H1 (cell line): ENCODE results near the gene LINC01488. TPM values are rescaled to one million over a fixed set of nuclear protein-coding genes. Genes with fewer than 3 reads are reported as not detected.

Source experiments
- CTCF ChIA-PET: fragments of 300-600 bp; sonication (Branson Sonifier 250); formaldehyde crosslinking; loops from one replicate; lab custom pipeline; 2021; ENCODE audit not compliant: partially characterized antibody; lab: Charles Lee
- POLR2A ChIA-PET: fragments of 300-600 bp; sonication (Branson Sonifier 250); formaldehyde crosslinking; loops from one replicate; lab custom pipeline; 2021; ENCODE audit warnings: inconsistent platforms; ENCODE audit not compliant: partially characterized antibody; lab: Charles Lee
- DNase-seq, 2 experiments: peaks; one replicate each; pipeline versions ENCODE4 v3.0.0 to v3.0.0-alpha.2; 2010 to 2022; ENCODE audit warnings: low spot score in 2 of 2, low read depth in 1 of 2, mixed read lengths in 1 of 2
- FAIRE-seq: peaks from 2 replicates; lab custom pipeline; 2011; peaks lifted over from hg19 to GRCh38; lab: Jason Lieb, UNC
- H2AFZ ChIP-seq: 2 replicates; pipeline ENCODE4 v1.8.1; 2012; ENCODE audit warnings: low read length, inconsistent platforms
- H2AK5ac ChIP-seq: 2 replicates; pipeline ENCODE4 v1.6.1; 2013; ENCODE audit warnings: low read depth, low read length
- H2BK120ac ChIP-seq: replicated peaks from 2 replicates; pipeline ENCODE3; 2013; ENCODE audit warnings: low read depth, low read length, inconsistent platforms
- H2BK12ac ChIP-seq: 2 replicates; pipeline ENCODE4 v1.6.1; 2013; ENCODE audit warnings: low read depth, low read length
- H2BK15ac ChIP-seq: 2 replicates; pipeline ENCODE4 v1.6.1; 2013; ENCODE audit warnings: low read length
- H2BK20ac ChIP-seq: 2 replicates; pipeline ENCODE4 v1.6.1; 2013; ENCODE audit warnings: low read length
- H2BK5ac ChIP-seq: 2 replicates; pipeline ENCODE4 v1.6.1; 2013; ENCODE audit warnings: low read depth, low read length
- H3K14ac ChIP-seq: 2 replicates; pipeline ENCODE4 v1.6.1; 2013; ENCODE audit warnings: inconsistent platforms; ENCODE audit not compliant: insufficient read length
- H3K18ac ChIP-seq: 2 replicates; pipeline ENCODE4 v1.6.1; 2013; ENCODE audit warnings: low read length; ENCODE audit errors: extremely low read depth
- H3K23ac ChIP-seq: 2 replicates; pipeline ENCODE4 v1.6.1; 2013; ENCODE audit warnings: inconsistent platforms; ENCODE audit not compliant: insufficient read length
- H3K23me2 ChIP-seq: 2 replicates; pipeline ENCODE4 v1.6.1; 2013; ENCODE audit warnings: low read depth, low read length
- H3K27ac ChIP-seq: 2 replicates; pipeline ENCODE4 v1.6.1; 2011; ENCODE audit warnings: low read depth, low read length, inconsistent platforms
- H3K27me3 ChIP-seq, 4 experiments: replicated peaks in 1 of 4; 1 replicate in 1 of 4; 2 replicates in 3 of 4; pipeline versions ENCODE4 v1.6.1 to v1.8.1; 2011 to 2013; ENCODE audit warnings: low read length in 3 of 4, mild to moderate bottlenecking in 3 of 4, inconsistent platforms in 2 of 4, mixed read lengths in 2 of 4, moderate library complexity in 1 of 4; ENCODE audit not compliant: control insufficient read depth in 3 of 4, insufficient read depth in 3 of 4; ENCODE audit errors: extremely low read depth in 1 of 4
- H3K36me3 ChIP-seq, 4 experiments: 2 replicates each; pipeline versions ENCODE4 v1.6.1 to v1.8.1; 2011 to 2013; ENCODE audit warnings: mild to moderate bottlenecking in 4 of 4, low read length in 3 of 4, moderate library complexity in 2 of 4, control low read depth in 1 of 4, inconsistent platforms in 1 of 4; ENCODE audit not compliant: insufficient read depth in 4 of 4, control insufficient read depth in 2 of 4
- H3K4ac ChIP-seq: replicated peaks from 2 replicates; pipeline ENCODE3; 2013; ENCODE audit warnings: low read length, low read depth, mixed read lengths, inconsistent platforms; ENCODE audit not compliant: insufficient read length
- H3K4me1 ChIP-seq, 4 experiments: replicated peaks in 1 of 4; 1 replicate in 1 of 4; 2 replicates in 3 of 4; pipeline versions ENCODE4 v1.6.1 to v1.8.1; 2011 to 2013; ENCODE audit warnings: low read length in 3 of 4, inconsistent platforms in 2 of 4, mixed read lengths in 1 of 4; ENCODE audit not compliant: insufficient read depth in 4 of 4, control insufficient read depth in 3 of 4
- H3K4me2 ChIP-seq, 2 experiments: 2 replicates each; pipeline versions ENCODE4 v1.6.1 to v1.8.1; 2011 to 2013; ENCODE audit warnings: low read depth in 2 of 2, low read length in 2 of 2, control low read depth in 1 of 2, inconsistent platforms in 1 of 2, mild to moderate bottlenecking in 1 of 2; ENCODE audit not compliant: insufficient read depth in 1 of 2
- H3K4me3 ChIP-seq, 4 experiments: fragments of 200-600, 300-600 bp in 1 of 4; sonication (generic), shearing (Covaris generic), sonication (Bioruptor Twin) in 1 of 4; 2 replicates each; pipeline versions ENCODE4 v1.5.1 to v1.8.1; 2011 to 2016; ENCODE audit warnings: low read length in 4 of 4, low read depth in 3 of 4, control low read depth in 2 of 4, inconsistent platforms in 2 of 4, mild to moderate bottlenecking in 2 of 4, mixed read lengths in 1 of 4, moderate library complexity in 1 of 4; ENCODE audit not compliant: insufficient read depth in 2 of 4; ENCODE audit errors: extremely low read depth in 1 of 4
- H3K56ac ChIP-seq: replicated peaks from 2 replicates; pipeline ENCODE3; 2013; ENCODE audit warnings: low read depth, mild to moderate bottlenecking, mixed read lengths, low read length, inconsistent platforms; ENCODE audit not compliant: insufficient read length
- H3K79me1 ChIP-seq: 2 replicates; pipeline ENCODE4 v1.6.1; 2013; ENCODE audit warnings: low read depth, low read length, control low read depth
- H3K79me2 ChIP-seq, 2 experiments: 2 replicates each; pipeline versions ENCODE4 v1.6.1 to v1.8.1; 2012 to 2013; ENCODE audit warnings: low read length in 2 of 2, mild to moderate bottlenecking in 2 of 2, inconsistent platforms in 1 of 2; ENCODE audit not compliant: insufficient read depth in 2 of 2, control insufficient read depth in 1 of 2
- H3K9ac ChIP-seq, 4 experiments: replicated peaks in 1 of 4; 1 replicate in 1 of 4; 2 replicates in 3 of 4; pipeline versions ENCODE4 v1.6.1 to v1.8.1; 2011 to 2013; ENCODE audit warnings: low read depth in 3 of 4, low read length in 3 of 4, control low read depth in 2 of 4, mild to moderate bottlenecking in 2 of 4, moderate library complexity in 2 of 4, inconsistent platforms in 1 of 4; ENCODE audit errors: extremely low read depth in 1 of 4
- H3K9me3 ChIP-seq, 2 experiments: 2 replicates each; pipeline versions ENCODE4 v1.6.1 to v1.8.1; 2012 to 2013; ENCODE audit warnings: mild to moderate bottlenecking in 2 of 2, moderate library complexity in 2 of 2, control low read depth in 1 of 2, inconsistent platforms in 1 of 2, low read depth in 1 of 2, low read length in 1 of 2, mixed read lengths in 1 of 2; ENCODE audit not compliant: insufficient read depth in 2 of 2
- H4K20me1 ChIP-seq, 2 experiments: replicated peaks in 1 of 2; 2 replicates each; pipeline versions ENCODE3 to v1.8.1; 2011 to 2013; ENCODE audit warnings: inconsistent platforms in 2 of 2, low read length in 2 of 2, mild to moderate bottlenecking in 1 of 2; ENCODE audit not compliant: insufficient read depth in 2 of 2, control insufficient read depth in 1 of 2
- H4K5ac ChIP-seq: 2 replicates; pipeline ENCODE4 v1.6.1; 2013; ENCODE audit warnings: low read length, low read depth, mixed read lengths, inconsistent platforms; ENCODE audit not compliant: insufficient read length
- H4K8ac ChIP-seq: 2 replicates; pipeline ENCODE4 v1.8.0; 2013; ENCODE audit warnings: mild to moderate bottlenecking, moderate library complexity, low read length, inconsistent platforms; ENCODE audit not compliant: insufficient read depth; ENCODE audit errors: extremely low read depth
- H4K91ac ChIP-seq: replicated peaks from 2 replicates; pipeline ENCODE3; 2013; ENCODE audit warnings: low read length, mixed read lengths, inconsistent platforms; ENCODE audit not compliant: insufficient read length
- CBX5 ChIP-seq: fragments of 300-800, 300-1000 bp; sonication (generic); IDR thresholded peaks from 2 replicates; pipeline ENCODE4 v1.7.1; 2016; ENCODE audit warnings: antibody characterized with exemption, low read length, low read depth
- JUN ChIP-seq: IDR thresholded peaks from 2 replicates; pipeline ENCODE4 v1.6.1; 2011; ENCODE audit warnings: low read depth, mild to moderate bottlenecking, improper control_type of control experiment, low read length
- JUND ChIP-seq: IDR thresholded peaks from 2 replicates; pipeline ENCODE4 v1.6.1; 2011; ENCODE audit warnings: mild to moderate bottlenecking, improper control_type of control experiment, low read length
- KDM5A ChIP-seq: fragments of 200-600 bp; IDR thresholded peaks from 2 replicates; pipeline ENCODE4 v1.7.1; 2012; ENCODE audit warnings: mild to moderate bottlenecking, low read length, inconsistent platforms, mixed read lengths
- PHF8 ChIP-seq: fragments of 200-600 bp; sonication (generic); conservative IDR thresholded peaks from 2 replicates; pipeline ENCODE4 v1.7.1; 2012; ENCODE audit warnings: low read depth, mild to moderate bottlenecking, inconsistent platforms, low read length, moderate library complexity
- RXRA ChIP-seq: IDR thresholded peaks from 2 replicates; pipeline ENCODE4 v1.6.1; 2011; ENCODE audit warnings: low read depth, mild to moderate bottlenecking, low read length, moderate library complexity; ENCODE audit not compliant: insufficient read depth
- SIX5 ChIP-seq: IDR thresholded peaks from 2 replicates; pipeline ENCODE4 v1.6.1; 2011; ENCODE audit warnings: mild to moderate bottlenecking, low read depth, low read length
- SP2 ChIP-seq: IDR thresholded peaks from 2 replicates; pipeline ENCODE4 v1.6.1; 2012; ENCODE audit warnings: mild to moderate bottlenecking, low read length, inconsistent platforms
- SRF ChIP-seq: IDR thresholded peaks from 2 replicates; pipeline ENCODE4 v1.6.1; 2011; ENCODE audit warnings: mild to moderate bottlenecking, low read depth, low read length, moderate library complexity
- YY1 ChIP-seq: IDR thresholded peaks from 2 replicates; pipeline ENCODE4 v1.6.1; 2011; ENCODE audit warnings: low read depth, mild to moderate bottlenecking, low read length
- WGBS, 2 experiments: shearing (Covaris generic) in 1 of 2; methylation state at CpG; one replicate each; pipeline versions ENCODE4 v1.1.6 to v1.1.7; 2013 to 2015; ENCODE audit warnings: low lambda C conversion rate in 2 of 2, mixed read lengths in 2 of 2, inconsistent platforms in 1 of 2, low coverage in 1 of 2, missing lambda C conversion rate in 1 of 2; ENCODE audit not compliant: insufficient replicate concordance in 2 of 2, insufficient coverage in 1 of 2, insufficient read length in 1 of 2; ENCODE audit errors: extremely low coverage in 1 of 2, missing lambda C conversion rate in 1 of 2; 5-methylcytosine and 5-hydroxymethylcytosine counted together
- polyA plus RNA-seq, 7 experiments: library from polyadenylated mRNA; depleted of rRNA in 3 of 7; stranded (reverse) in 5 of 7; unstranded in 2 of 7; fragments of >200 nt in 5 of 7; fragments of 200-250 nt in 2 of 7; gene quantifications; 1 replicate in 5 of 7; 2 replicates in 1 of 7; 4 replicates in 1 of 7; pipeline versions ENCODE4 v1.2.1 to v1.2.3, GENCODE V29; 2011 to 2013; ENCODE audit warnings: missing spikeins in 2 of 7, mixed read lengths in 2 of 7
- total RNA-seq: library from RNA; stranded (reverse); fragmentation: NEBNext Ultra II Directional; extraction: Animal tissue kit (Norgen Biotek cat#: 25700); gene quantifications from 2 replicates; pipeline ENCODE4 v1.2.1, GENCODE V29; 2021

Gene LINC01488
- total and polyA plus RNA-seq, 2 of the 8 experiments (the other 6 are each of a cell fraction or from before 2014, with no cell fraction given) = not detected

DNA sequence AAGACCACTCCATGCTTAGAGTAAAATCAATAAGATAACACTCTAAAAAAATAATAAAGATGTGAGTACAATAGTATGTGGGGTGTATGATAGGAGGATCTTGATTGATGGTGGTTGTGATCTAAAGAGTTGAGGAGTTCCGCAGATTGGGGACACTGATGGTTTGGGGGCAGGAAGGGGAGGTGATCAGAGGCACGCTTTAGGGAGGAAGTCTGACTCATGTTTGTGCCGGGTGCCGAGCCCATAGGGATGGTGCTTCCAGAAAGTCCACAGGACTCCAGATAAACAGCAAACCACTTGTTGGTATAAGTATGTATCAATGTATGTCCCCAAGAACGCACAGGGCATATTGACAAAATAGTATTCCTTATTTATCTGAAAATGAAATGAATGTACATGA lies 27.5 kb downstream of the LINC01488 start:
- no peak overlapping the region for H4K8ac ChIP-seq
- no peak overlapping the region for H4K5ac ChIP-seq
- H3K4me1 ChIP-seq = peaks cover 0 to 4% (median 0%) of the 10 kb centered on the region in 4 experiments; a peak in 2 of 7 replicates
- no peak overlapping the region for H3K27ac ChIP-seq
- H3K4me2 ChIP-seq = no peak overlapping the region
- H3K4ac ChIP-seq = no peak overlapping the region
- DNase-seq (no peak), FAIRE-seq (no peak)
- no peaks in the 10 kb centered on the region; a peak in 1 of 7 replicates for H3K27me3 ChIP-seq
- no peak overlapping the region for H2BK120ac ChIP-seq
- no peak overlapping the region for H2BK15ac ChIP-seq
- no peaks in the 10 kb centered on the region for H3K36me3 ChIP-seq
- H2BK20ac ChIP-seq = no peak overlapping the region
- no peak overlapping the region for H3K23ac ChIP-seq
- H3K79me1 ChIP-seq = no peaks in the 10 kb centered on the region
- no peaks in the 10 kb centered on the region for H3K9me3 ChIP-seq
- no peak overlapping the region for H2AFZ ChIP-seq
- ChIA-PET CTCF (interaction anchor here (2.3 kb wide), 1 partner anchor 152 kb away, joined by 7 read pairs; no protein-coding TSS in a partner anchor), POLR2A (no interaction called here)
- no peak overlapping the region for H2BK5ac ChIP-seq
- H3K56ac ChIP-seq = no peak overlapping the region
- 87% methylated on average over 5 of the region's 5 CpGs; no CpG with 5 or more reads in 1 of the 2 experiments for WGBS, 2 experiments
- H3K14ac ChIP-seq = no peak overlapping the region
- no peaks in the 10 kb centered on the region for H3K79me2 ChIP-seq
- no peak overlapping the region for H3K4me3 ChIP-seq
- no peak overlapping the region for H3K18ac ChIP-seq
- H2AK5ac ChIP-seq = no peak overlapping the region
- no peak for TF ChIP-seq JUND
- no peak for TF ChIP-seq JUN
- TF ChIP-seq RXRA = no peak
- no peak for TF ChIP-seq KDM5A
- TF ChIP-seq PHF8 = no peak
- TF ChIP-seq YY1 = no peak
- TF ChIP-seq SIX5 = no peak
- TF ChIP-seq SP2 = no peak
- no peak for TF ChIP-seq SRF
- no peak for TF ChIP-seq CBX5
- TF ChIP-seq, all 59 proteins: peak for 0
- H4K20me1 ChIP-seq = no peaks in the 10 kb centered on the region
- no peak overlapping the region for H2BK12ac ChIP-seq
- no peak overlapping the region for H4K91ac ChIP-seq
- no peaks in the 10 kb centered on the region for H3K23me2 ChIP-seq
- no peak overlapping the region for H3K9ac ChIP-seq
